PC-3 (cell line): ENCODE measurements around the gene AKAP13. TPM values are rescaled to one million over a fixed set of nuclear protein-coding genes. Genes with fewer than 3 reads are reported as not detected.

Experiments
- ATAC-seq: fragments of 200-7000 bp; cut with Tn5 transposase; 2 replicates; pipeline ENCODE4 v1.9.1; 2020; ENCODE audit warnings: mild to moderate bottlenecking, moderate library complexity
- BruUV-seq: library from RNA; stranded (reverse); fragments of 400-500 nt; replicated peaks from 2 replicates; lab custom pipeline; 2021; lab: Mats Ljungman, UMichigan
- CTCF ChIA-PET: fragments of 300-600 bp; sonication (Branson Sonifier 250); formaldehyde crosslinking; loops from one replicate; lab custom pipeline; 2022; ENCODE audit warnings: antibody characterized with exemption; lab: Charles Lee
- POLR2A ChIA-PET: fragments of 300-600 bp; sonication (Branson Sonifier 250); formaldehyde crosslinking; loops from one replicate; lab custom pipeline; 2022; ENCODE audit warnings: antibody characterized with exemption; ENCODE audit not compliant: unreplicated experiment; lab: Charles Lee
- DNase-seq: peaks from one replicate; pipeline ENCODE4 v3.0.0-alpha.2; 2015
- H2AFZ ChIP-seq: fragments of 300-600 bp; sonication (generic); 2 replicates; pipeline ENCODE4 v1.6.0; 2016; ENCODE audit warnings: antibody characterized with exemption, low read length
- H3F3A ChIP-seq: fragments of 300-600 bp; sonication (generic); one replicate; pipeline ENCODE4 v1.6.0; 2017; ENCODE audit warnings: antibody characterized with exemption, low read length, control low read depth, mild to moderate bottlenecking; ENCODE audit not compliant: unreplicated experiment
- H3K27ac ChIP-seq: fragments of 300-600 bp; sonication (generic); 2 replicates; pipeline ENCODE4 v1.5.1; 2016; ENCODE audit warnings: mild to moderate bottlenecking, low read length
- H3K27me3 ChIP-seq: fragments of 300-600 bp; sonication (generic); 2 replicates; pipeline ENCODE4 v1.6.1; 2016; ENCODE audit warnings: low read length, mixed read lengths
- H3K36me3 ChIP-seq: fragments of 300-600 bp; sonication (generic); 2 replicates; pipeline ENCODE4 v1.6.1; 2016; ENCODE audit warnings: low read depth, mixed run types, low read length, mixed read lengths
- H3K4me1 ChIP-seq: fragments of 300-600 bp; sonication (generic); 2 replicates; pipeline ENCODE4 v1.5.1; 2016; ENCODE audit warnings: low read length; ENCODE audit not compliant: insufficient read depth
- H3K4me2 ChIP-seq: fragments of 300-600 bp; sonication (generic); 2 replicates; pipeline ENCODE4 v1.6.0; 2016; ENCODE audit warnings: low read length
- H3K4me3 ChIP-seq: fragments of 300-600 bp; sonication (generic); 2 replicates; pipeline ENCODE4 v1.5.1; 2016; ENCODE audit warnings: mild to moderate bottlenecking, low read length, mixed read lengths
- H3K79me2 ChIP-seq: fragments of 300-600 bp; sonication (generic); 2 replicates; pipeline ENCODE4 v1.6.1; 2017; ENCODE audit warnings: low read length, mixed read lengths
- H3K9ac ChIP-seq: fragments of 300-600 bp; sonication (generic); 2 replicates; pipeline ENCODE4 v1.6.0; 2016; ENCODE audit warnings: mild to moderate bottlenecking, low read length
- H3K9me2 ChIP-seq: fragments of 300-600 bp; sonication (generic); replicated peaks from 2 replicates; pipeline ENCODE4 v1.6.1; 2016; ENCODE audit warnings: mixed run types, low read length, mixed read lengths
- H3K9me3 ChIP-seq: fragments of 300-600 bp; sonication (generic); 2 replicates; pipeline ENCODE4 v1.6.1; 2016; ENCODE audit warnings: low read length, mixed read lengths
- H4K20me1 ChIP-seq: fragments of 300-600 bp; sonication (generic); 2 replicates; pipeline ENCODE4 v1.6.1; 2016; ENCODE audit warnings: low read length, mixed read lengths
- CTCF ChIP-seq: fragments of 300-600 bp; sonication (generic); conservative IDR thresholded peaks from 2 replicates; pipeline ENCODE4 v1.5.1; 2017; ENCODE audit warnings: antibody characterized with exemption, low read depth, mild to moderate bottlenecking, low read length
- EZH2 ChIP-seq: fragments of 300-600 bp; sonication (generic); IDR thresholded peaks from one replicate; pipeline ENCODE4 v1.6.1; 2017; ENCODE audit warnings: antibody characterized with exemption, mild to moderate bottlenecking, low read length; ENCODE audit not compliant: unreplicated experiment
- EZH2phosphoT487 ChIP-seq: fragments of 300-600 bp; sonication (generic); IDR thresholded peaks from 2 replicates; pipeline ENCODE4 v1.6.1; 2018; ENCODE audit warnings: mild to moderate bottlenecking, antibody characterized with exemption, low read length, borderline replicate concordance
- intact Hi-C: fragments of 100-400 bp; cut with micrococcal nuclease; formaldehyde crosslinking; loops from 2 replicates; pipeline ENCODE4 v1.9.0; 2023
- total RNA-seq: library from RNA; depleted of rRNA; stranded (reverse); fragments of >200 nt; gene quantifications from 2 replicates; pipeline ENCODE4 v1.2.3, GENCODE V29; 2014

The AKAP13 gene
- total RNA-seq, 1 experiment from 2014 or later = 36.8 TPM

GRCh38 chr15:85406916-85407315, 26.5 kb downstream of the AKAP13 start:
- Histone ChIP-seq H4K20me1 (peaks cover 21% of the 10 kb centered on the region; the same call in 1 of the 2 replicates), H3K4me1 (peaks cover 48% of the 10 kb centered on the region), H3K27me3 (no peaks in the 10 kb centered on the region), H3K9ac (no peak overlapping the region), H3K9me3 (no peaks in the 10 kb centered on the region), H3K4me3 (no peak overlapping the region), H3K4me2 (no peak overlapping the region), H2AFZ (no peak overlapping the region), H3K79me2 (peaks cover 98% of the 10 kb centered on the region), H3K27ac (peak overlapping the region; percentile 95; the same call in 1 of the 2 replicates), H3K36me3 (no peaks in the 10 kb centered on the region), H3F3A (no peaks in the 10 kb centered on the region), H3K9me2 (no peaks in the 10 kb centered on the region)
- ChIA-PET POLR2A (no interaction called here), CTCF (no interaction called here)
- TF ChIP-seq EZH2 = no peak
- BruUV-seq = no TSS peak
- intact Hi-C loops = no loop called here
- DNase-seq (no peak), ATAC-seq (no peak)

GRCh38 chr15:85407421-85408269, 27.2 kb downstream of the AKAP13 start:
- no TSS peak for BruUV-seq

GRCh38 chr15:85408270-85408746, 27.9 kb downstream of the AKAP13 start:
- H3K9me3 ChIP-seq = no peaks in the 10 kb centered on the region
- BruUV-seq = no TSS peak
- POLR2A ChIA-PET = no interaction called here
- no peaks in the 10 kb centered on the region for H3K36me3 ChIP-seq
- no peaks in the 10 kb centered on the region for H3K27me3 ChIP-seq
- H3K79me2 ChIP-seq = peaks cover 98% of the 10 kb centered on the region
- H2AFZ ChIP-seq = no peak overlapping the region
- peaks cover 59% of the 10 kb centered on the region for H3K4me1 ChIP-seq
- CTCF ChIA-PET = no interaction called here
- ATAC-seq = no peak
- peak overlapping the region; percentile 49 for H3K4me2 ChIP-seq
- no peaks in the 10 kb centered on the region for H3F3A ChIP-seq
- no peak for TF ChIP-seq EZH2phosphoT487
- TF ChIP-seq EZH2 = no peak
- no peak for TF ChIP-seq CTCF
- intact Hi-C loops = no loop called here
- peaks cover 17% of the 10 kb centered on the region; the same call in 1 of the 2 replicates for H4K20me1 ChIP-seq
- H3K27ac ChIP-seq = peak overlapping the region; percentile 95
- no peak for DNase-seq
- H3K9me2 ChIP-seq = no peaks in the 10 kb centered on the region
- H3K9ac ChIP-seq = peak overlapping the region; percentile 19; the same call in 1 of the 2 replicates
- H3K4me3 ChIP-seq = peak overlapping the region; percentile 10; the same call in 1 of the 2 replicates

More at GRCh38 chr15:85407421-85408269, 27.2 kb downstream of the AKAP13 start:
- Histone ChIP-seq H3K27me3 (no peaks in the 10 kb centered on the region), H3K9me3 (no peaks in the 10 kb centered on the region), H3K4me1 (peaks cover 52% of the 10 kb centered on the region), H3K36me3 (no peaks in the 10 kb centered on the region), H3K9ac (peak overlapping the region; percentile 57), H4K20me1 (peaks cover 17% of the 10 kb centered on the region; the same call in 1 of the 2 replicates), H3K4me2 (peak overlapping the region; percentile 69), H3K27ac (peak overlapping the region; percentile 95), H2AFZ (no peak overlapping the region), H3K79me2 (peaks cover 98% of the 10 kb centered on the region), H3K4me3 (no peak overlapping the region), H3F3A (no peaks in the 10 kb centered on the region), H3K9me2 (no peaks in the 10 kb centered on the region)
- ATAC-seq (peak; percentile 89), DNase-seq (peak; percentile 79)
- no peak for TF ChIP-seq EZH2
- no peak for TF ChIP-seq EZH2phosphoT487
- TF ChIP-seq CTCF = no peak
- intact Hi-C loops = no loop called here
- POLR2A ChIA-PET = no interaction called here
- CTCF ChIA-PET = no interaction called here
